CD4-positive, alpha-beta T cell treated with Interleukin-21 for 1 hour (primary cell): Measurements from ENCODE around the gene DCAF16.

Experiments
- DNase-seq: peaks from one replicate; pipeline ENCODE4 v3.0.0-alpha.2; 2020

Gene DCAF16

DNA sequence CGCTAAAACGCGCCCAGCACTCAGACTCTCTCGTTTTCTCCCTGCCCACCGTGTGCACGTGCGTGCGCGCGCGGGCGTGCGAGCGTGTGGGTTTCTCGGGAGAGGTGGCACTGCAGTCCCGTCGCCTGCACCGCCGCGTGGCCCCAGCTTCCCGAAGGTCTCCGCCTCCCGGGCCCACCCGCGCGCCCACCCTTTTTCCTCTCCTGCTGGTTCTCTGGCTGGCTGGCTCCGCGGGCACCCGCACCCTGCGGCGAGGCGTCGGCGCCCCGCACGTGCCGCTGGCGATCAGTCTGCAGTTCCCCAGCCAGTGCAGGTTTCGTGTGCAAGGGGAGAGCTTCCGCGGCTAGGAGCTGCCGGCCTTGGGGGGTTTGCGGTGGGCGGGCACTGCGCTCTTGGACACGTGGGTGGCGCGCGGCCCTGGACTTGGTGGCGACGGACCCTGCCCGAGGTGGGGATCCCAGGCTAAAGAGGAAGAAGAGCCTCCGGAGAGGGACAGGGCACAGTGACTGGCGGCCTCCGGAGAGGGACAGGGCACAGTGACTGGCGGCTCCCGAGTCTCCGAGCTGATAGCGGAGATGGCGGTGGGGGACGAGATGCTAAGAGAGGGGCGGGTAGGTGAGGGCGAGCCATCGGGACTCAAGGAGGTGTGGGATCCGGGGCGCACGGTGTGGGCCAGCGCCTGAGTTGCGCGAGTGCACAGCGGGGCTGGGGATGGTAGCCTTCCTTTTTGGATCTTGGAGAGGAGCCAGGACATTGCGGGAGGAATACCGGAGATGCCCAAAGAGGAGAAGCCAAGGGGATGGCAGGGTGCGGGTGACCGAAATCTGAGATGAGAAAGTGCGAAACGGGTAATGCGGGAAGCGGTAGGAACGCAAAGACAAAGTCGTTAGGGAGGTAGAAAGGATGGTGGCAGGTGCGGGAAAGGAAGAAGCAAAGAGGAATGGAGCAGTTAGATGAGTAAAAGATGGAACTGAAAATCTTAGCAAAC, 29.0 kb downstream of the DCAF16 start, which contains the start of gene FAM184B:
FAM184B (minus strand) TSS at position 322 of the 988 bp plus-strand sequence. CDS start 322 bp downstream, outside the sequence.
- DNase-seq = no peak

DNA sequence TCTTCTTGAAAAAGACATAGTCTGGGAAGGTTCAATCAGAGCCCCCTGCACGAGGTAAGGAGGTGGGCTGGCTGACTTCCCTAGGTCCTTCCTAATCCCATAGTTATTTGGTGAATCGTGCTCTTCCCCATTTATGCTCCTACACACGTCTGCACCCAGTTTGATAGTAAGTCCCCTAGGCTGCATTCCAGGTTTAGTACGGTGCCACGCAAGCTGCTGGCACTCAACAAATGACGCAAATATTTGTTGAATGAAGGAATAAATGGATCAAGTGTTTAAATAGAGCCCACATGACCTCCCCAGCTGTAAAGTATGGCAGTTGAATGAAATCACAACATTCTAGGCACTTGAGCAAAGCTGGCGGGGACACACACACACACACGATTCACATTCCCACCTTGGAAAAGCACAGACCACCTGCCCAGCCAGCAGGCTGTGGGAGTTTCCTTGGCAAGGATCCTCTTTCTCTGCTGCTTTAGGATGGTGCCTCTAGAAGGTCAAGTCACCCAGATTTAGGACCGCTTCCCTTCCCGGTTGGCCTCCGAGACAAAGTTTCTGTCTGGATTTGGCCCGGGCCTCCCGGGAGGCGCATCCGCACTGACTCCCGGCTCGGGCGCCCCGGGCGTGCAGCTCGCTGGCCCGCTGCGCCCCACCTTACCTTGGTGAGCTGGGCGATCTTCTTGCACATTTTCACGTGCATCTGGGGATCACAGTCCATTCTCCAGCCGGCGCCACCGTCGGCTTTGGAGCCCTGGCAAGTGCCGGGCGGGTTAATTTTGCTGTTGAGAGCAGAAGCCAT, 29.9 kb downstream of the DCAF16 start:
- DNase-seq = no peak

- DNase-seq = no peak
Measured at GRCh38 chr4:17778431-17778830, 32.1 kb downstream of the DCAF16 start.

GRCh38 chr4:17773135-17773698, 37.3 kb downstream of the DCAF16 start:
- DNase-seq = no peak

DNA sequence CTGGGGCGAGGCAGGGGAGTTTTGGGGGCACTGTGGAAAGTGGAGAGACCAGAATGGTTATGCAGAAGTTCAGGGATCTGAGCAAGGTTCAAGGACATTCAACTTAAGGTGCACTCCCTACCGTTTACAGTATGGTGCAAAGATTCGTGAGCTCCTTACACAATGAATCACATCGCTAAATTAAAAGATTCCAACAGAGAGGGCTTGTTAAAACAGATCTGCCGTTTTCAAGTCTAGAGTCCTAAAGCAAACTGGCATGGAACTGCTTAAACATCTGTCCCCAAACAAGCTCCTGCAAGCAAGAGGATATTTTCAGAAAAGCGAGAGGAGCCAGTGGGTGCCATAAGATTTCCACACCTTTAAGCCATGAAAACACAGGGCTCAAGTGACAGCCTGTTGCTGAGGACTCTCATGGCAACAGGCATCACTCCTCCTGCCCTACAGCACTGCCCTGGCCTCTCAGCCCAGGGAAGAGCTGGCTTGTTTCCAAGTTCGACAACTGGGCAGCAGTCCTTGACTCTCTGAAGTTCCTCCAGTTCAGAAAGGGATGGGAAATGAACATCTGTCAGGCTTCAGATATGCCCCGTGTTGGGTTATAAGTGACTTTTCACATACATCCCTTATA, 39.2 kb downstream of the DCAF16 start:
- no peak for DNase-seq

GRCh38 chr4:17770845-17771244, 39.7 kb downstream of the DCAF16 start:
- DNase-seq = no peak

- no peak for DNase-seq
Measured at GRCh38 chr4:17769406-17770174, 41.0 kb downstream of the DCAF16 start.

DNA sequence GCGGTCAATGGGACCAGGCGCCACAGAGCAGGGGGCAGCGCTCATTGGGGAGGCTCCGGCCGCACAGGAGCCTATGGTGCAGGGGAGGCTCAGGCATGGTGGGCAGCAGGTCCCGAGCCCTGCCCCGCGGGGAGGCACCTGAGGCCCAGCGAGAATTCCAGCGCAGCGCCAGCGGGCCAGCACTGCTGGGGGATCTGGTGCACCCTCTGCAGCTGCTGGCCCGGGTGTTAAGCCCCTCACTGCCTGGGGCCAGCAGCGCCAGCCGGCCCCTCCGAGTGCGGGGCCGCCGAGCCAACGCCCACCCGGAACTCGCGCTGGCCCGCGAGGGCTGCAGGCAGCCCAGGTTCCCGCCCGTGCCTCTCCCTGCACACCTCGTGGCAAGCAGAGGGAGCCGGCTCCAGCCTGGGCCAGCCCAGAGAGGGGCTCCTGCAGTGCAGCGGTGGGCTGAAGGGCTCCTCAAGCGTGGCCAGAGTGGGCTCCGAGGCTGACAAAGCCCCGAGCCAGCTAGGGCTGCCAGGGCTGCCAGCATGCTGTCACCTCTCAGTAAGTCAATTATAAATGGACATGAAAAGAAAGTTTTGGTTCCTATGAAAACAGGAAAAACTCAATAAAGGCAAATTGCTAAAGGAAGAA, 43.6 kb downstream of the DCAF16 start:
- DNase-seq = no peak

- no peak for DNase-seq
Measured at GRCh38 chr4:17765514-17766286, 44.9 kb downstream of the DCAF16 start.

DNA sequence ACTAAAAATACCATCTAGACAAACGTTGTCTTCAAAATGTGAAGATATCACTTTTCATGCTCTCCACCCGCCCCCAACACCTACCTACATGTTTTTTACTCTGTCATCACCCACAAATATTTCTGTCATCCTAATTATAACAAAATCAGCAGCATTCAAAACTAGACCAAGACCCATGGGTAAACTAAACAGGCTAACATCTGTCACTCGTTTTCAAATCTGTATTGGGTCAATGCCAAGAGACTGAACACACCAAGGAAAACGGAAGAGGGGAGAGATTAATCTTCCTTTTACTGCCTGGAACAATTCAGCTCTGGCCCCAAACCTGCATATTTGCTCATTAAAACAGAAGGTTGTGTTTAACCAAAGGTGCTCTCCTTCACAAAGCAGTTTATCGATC, 46.6 kb downstream of the DCAF16 start:
- DNase-seq = no peak

DNA sequence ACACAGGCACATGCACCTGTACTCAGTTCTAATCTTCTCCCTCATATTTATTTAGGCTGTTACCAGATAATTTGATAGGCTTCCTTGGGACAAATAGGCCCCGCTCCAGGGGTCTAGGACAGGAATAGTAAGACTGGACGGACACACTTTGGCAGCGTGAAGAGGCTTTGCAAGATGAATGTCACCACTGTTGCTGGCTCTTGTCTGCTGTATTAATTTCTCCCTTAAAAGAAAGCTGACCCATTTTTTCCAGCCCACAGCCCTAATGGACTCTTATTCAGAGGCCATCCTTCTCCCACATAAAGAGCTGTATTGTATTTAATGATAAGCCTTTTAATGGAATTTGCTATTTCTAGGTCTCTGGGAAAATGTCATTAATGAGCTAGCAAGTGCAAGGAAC, 47.1 kb downstream of the DCAF16 start:
- no peak for DNase-seq

- DNase-seq = no peak
Measured at GRCh38 chr4:17762726-17763125, 47.8 kb downstream of the DCAF16 start.

DNA sequence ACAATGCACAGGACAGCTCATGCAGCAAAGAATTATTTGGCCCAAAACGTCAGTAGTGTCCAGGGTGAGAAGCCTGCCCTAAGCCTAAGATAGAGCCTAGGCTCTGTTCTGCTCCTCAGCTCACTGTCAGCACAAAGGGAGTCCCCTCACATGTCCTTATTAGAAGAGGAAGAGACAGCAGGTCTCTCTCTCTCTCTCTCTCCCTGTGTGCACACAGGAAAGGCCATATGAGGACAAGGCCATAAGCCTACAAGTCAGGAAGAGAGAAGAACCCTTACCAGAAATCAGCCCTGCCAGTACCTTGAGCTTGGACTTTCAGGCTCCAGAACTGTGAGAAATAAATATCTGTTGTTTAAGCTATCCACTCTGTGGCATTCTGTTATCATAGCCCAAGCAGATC, 49.5 kb downstream of the DCAF16 start:
- DNase-seq = no peak

DNA sequence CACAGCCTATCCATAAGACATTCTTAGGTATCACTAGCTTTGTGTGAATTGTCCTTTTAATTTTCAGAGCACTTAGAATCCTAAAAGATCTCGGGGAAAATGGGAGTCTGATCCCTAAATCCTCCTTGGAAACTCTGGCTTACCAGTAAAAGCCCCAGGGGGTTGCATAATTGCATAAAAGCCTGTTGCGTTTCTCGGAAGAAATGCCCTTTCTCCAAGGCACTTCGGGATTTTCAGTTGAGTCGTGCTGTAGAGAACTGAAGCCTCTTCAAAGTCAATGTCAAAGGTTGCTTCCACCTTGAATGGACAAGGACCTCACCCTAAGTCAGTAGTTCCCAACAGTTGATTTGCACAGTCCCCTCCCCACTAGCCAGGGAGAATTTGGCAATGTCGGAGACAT, 49.9 kb downstream of the DCAF16 start:
- DNase-seq = no peak

- DNase-seq = no peak
Measured at GRCh38 chr4:17758485-17758884, 52.1 kb downstream of the DCAF16 start.

GRCh38 chr4:17757621-17758020, 52.9 kb downstream of the DCAF16 start:
- no peak for DNase-seq

DNA sequence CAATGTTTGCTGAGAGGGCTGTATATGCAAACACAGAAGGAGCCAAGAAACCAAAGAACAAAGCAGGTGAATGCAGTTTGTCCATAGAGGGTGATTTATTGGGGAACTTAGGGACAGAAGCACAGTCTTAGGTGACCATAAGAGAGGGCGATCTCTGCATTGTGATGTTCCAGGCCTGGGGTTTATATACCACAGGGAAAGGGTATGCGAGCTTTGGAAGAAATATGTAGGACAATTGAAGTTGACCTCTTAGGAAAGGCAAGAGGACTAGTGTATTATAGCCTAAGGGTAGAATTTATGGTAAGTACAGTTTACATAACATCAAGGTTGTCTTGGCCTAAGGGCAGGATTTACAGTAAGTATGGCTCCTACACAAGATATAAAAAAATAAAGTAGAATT, 56.9 kb downstream of the DCAF16 start:
- DNase-seq = no peak
